AG09309 (cell line): ENCODE data around the gene ARHGAP10.

Experiments
- DNase-seq: peaks from one replicate; pipeline ENCODE4 v3.0.0-alpha.2; 2010; ENCODE audit warnings: low read depth
- H3K4me3 ChIP-seq: 2 replicates; pipeline ENCODE4 v1.5.1; 2011; ENCODE audit warnings: mild to moderate bottlenecking, low read depth, low read length, moderate library complexity; ENCODE audit not compliant: control insufficient read depth
- CTCF ChIP-seq: IDR thresholded peaks from 2 replicates; pipeline ENCODE4 v1.5.1; 2011; ENCODE audit warnings: mild to moderate bottlenecking, low read depth, low read length, inconsistent platforms; ENCODE audit not compliant: insufficient read depth, control insufficient read depth; ENCODE audit errors: missing control alignments

The ARHGAP10 gene

GRCh38 chr4:148118633-148119032 is 386.7 kb downstream of the ARHGAP10 start:
- no peak for TF ChIP-seq CTCF
- DNase-seq, result no peak
- no peak overlapping the region for H3K4me3 ChIP-seq

- no peak overlapping the region for H3K4me3 ChIP-seq
- DNase-seq, result no peak
- TF ChIP-seq CTCF, result no peak
Observed at GRCh38 chr4:148120216-148120615, 388.3 kb downstream of the ARHGAP10 start.
